ENCODE results near the gene SMS. TPM values are rescaled to one million over a fixed set of nuclear protein-coding genes. Genes with fewer than 3 reads are reported as not detected.

Gene SMS
- polyA plus RNA-seq, 1 experiment, result 175 TPM

GRCh38 chrX:21991504-21991903, 51.0 kb downstream of the SMS start:
- Histone ChIP-seq H3K4me3 (ENCODE audit: low read depth, low read length) (no peak overlapping the region), H3K9me3 (ENCODE audit: control insufficient read depth, insufficient read depth, low read length) (no peaks in the 10 kb centered on the region), H3K27ac (ENCODE audit: low read depth, low read length) (no peak overlapping the region), H3K27me3 (ENCODE audit: control insufficient read depth, insufficient read depth, low read length) (no peaks in the 10 kb centered on the region)
- TF ChIP-seq CTCF (IDR thresholded peaks at IDR 0.05; ENCODE audit: low read depth, low read length), result no peak
- POLR2A ChIA-PET, result no interaction called here
- no peak for DNase-seq (ENCODE audit: low read depth, low spot score)
- CTCF ChIA-PET, result interaction anchor here (1.1 kb wide), 1 partner anchor 144 kb away, joined by 3 read pairs; no protein-coding TSS in a partner anchor

- Histone ChIP-seq H3K27me3 (ENCODE audit: control insufficient read depth, insufficient read depth, low read length) (no peaks in the 10 kb centered on the region), H3K4me3 (ENCODE audit: low read depth, low read length) (no peak overlapping the region), H3K27ac (ENCODE audit: low read depth, low read length) (no peak overlapping the region), H3K9me3 (ENCODE audit: control insufficient read depth, insufficient read depth, low read length) (no peaks in the 10 kb centered on the region)
- CTCF ChIA-PET, result interaction anchor here (1.1 kb wide), 1 partner anchor 142 kb away, joined by 3 read pairs; no protein-coding TSS in a partner anchor
- no peak for TF ChIP-seq CTCF (IDR thresholded peaks at IDR 0.05; ENCODE audit: low read depth, low read length)
- POLR2A ChIA-PET, result no interaction called here
- DNase-seq (ENCODE audit: low read depth, low spot score), result no peak
Measured at GRCh38 chrX:21993265-21993664, 52.8 kb downstream of the SMS start.

- peak; percentile 37 for DNase-seq (ENCODE audit: low read depth, low spot score)
- ChIA-PET POLR2A (no interaction called here), CTCF (interaction anchor here (3.0 kb wide), 1 partner anchor 12 kb away, joined by 12 read pairs; no protein-coding TSS in a partner anchor)
- peak overlapping the region; percentile 68 for H3K27ac ChIP-seq (ENCODE audit: low read depth, low read length)
- H3K4me3 ChIP-seq (ENCODE audit: low read depth, low read length), result no peak overlapping the region
- H3K27me3 ChIP-seq (ENCODE audit: control insufficient read depth, insufficient read depth, low read length), result no peaks in the 10 kb centered on the region
- H3K9me3 ChIP-seq (ENCODE audit: control insufficient read depth, insufficient read depth, low read length), result no peaks in the 10 kb centered on the region
- no peak for TF ChIP-seq CTCF (IDR thresholded peaks at IDR 0.05; ENCODE audit: low read depth, low read length)
Measured at GRCh38 chrX:21996872-21997455, 56.5 kb downstream of the SMS start.

GRCh38 chrX:21998037-21998436, 57.5 kb downstream of the SMS start:
- Histone ChIP-seq H3K9me3 (ENCODE audit: control insufficient read depth, insufficient read depth, low read length) (no peaks in the 10 kb centered on the region), H3K27me3 (ENCODE audit: control insufficient read depth, insufficient read depth, low read length) (no peaks in the 10 kb centered on the region), H3K27ac (ENCODE audit: low read depth, low read length) (no peak overlapping the region), H3K4me3 (ENCODE audit: low read depth, low read length) (no peak overlapping the region)
- POLR2A ChIA-PET, result no interaction called here
- no peak for TF ChIP-seq CTCF (IDR thresholded peaks at IDR 0.05; ENCODE audit: low read depth, low read length)
- no peak for DNase-seq (ENCODE audit: low read depth, low spot score)
- CTCF ChIA-PET, result interaction anchor here (1.3 kb wide), 1 partner anchor 13 kb away, joined by 4 read pairs; no protein-coding TSS in a partner anchor

- CTCF ChIA-PET, result no interaction called here
- no peak overlapping the region for H3K4me3 ChIP-seq (ENCODE audit: low read depth, low read length)
- POLR2A ChIA-PET, result no interaction called here
- no peak overlapping the region for H3K27ac ChIP-seq (ENCODE audit: low read depth, low read length)
- TF ChIP-seq CTCF (IDR thresholded peaks at IDR 0.05; ENCODE audit: low read depth, low read length), result no peak
- H3K27me3 ChIP-seq (ENCODE audit: control insufficient read depth, insufficient read depth, low read length), result no peaks in the 10 kb centered on the region
- no peaks in the 10 kb centered on the region for H3K9me3 ChIP-seq (ENCODE audit: control insufficient read depth, insufficient read depth, low read length)
- DNase-seq (ENCODE audit: low read depth, low spot score), result no peak
Measured at GRCh38 chrX:22004866-22005265, 64.4 kb downstream of the SMS start.

Data from AG04450 (cell line).